Esophagus muscularis mucosa (tissue), 4 donors: ENCODE data around the gene PANX1. TPM values are rescaled to one million over a fixed set of nuclear protein-coding genes. Genes with fewer than 3 reads are reported as not detected.

Experiments used
- DNase-seq: peaks from one replicate; pipeline ENCODE4 v3.0.0-alpha.2; 2017; ENCODE audit errors: extremely low spot score
- H3K27ac ChIP-seq, 4 donors: fragments of 200-600 bp; sonication (generic); replicated peaks in 1 of 4; 1 replicate in 3 of 4; 2 replicates in 1 of 4; pipeline ENCODE4 v1.5.1; 2016 to 2019; ENCODE audit warnings: mild to moderate bottlenecking in 1 of 4
- H3K27me3 ChIP-seq, 4 donors: fragments of 200-600 bp; sonication (generic); one replicate each; pipeline versions ENCODE4 v1.5.1 to v1.6.0; 2016 to 2019
- H3K36me3 ChIP-seq, 4 donors: fragments of 200-600 bp; sonication (generic); one replicate each; pipeline ENCODE4 v1.5.1; 2016 to 2019
- H3K4me1 ChIP-seq, 4 donors: fragments of 200-600 bp; sonication (generic); one replicate each; pipeline ENCODE4 v1.5.1; 2016 to 2019
- H3K4me3 ChIP-seq, 4 donors: fragments of 200-600 bp; sonication (generic); 1 replicate in 2 of 4; 2 replicates in 2 of 4; pipeline ENCODE4 v1.5.1; 2016 to 2019; ENCODE audit warnings: mild to moderate bottlenecking in 4 of 4, moderate library complexity in 1 of 4
- H3K9me3 ChIP-seq, 4 donors: fragments of 200-600 bp; sonication (generic); 1 replicate in 3 of 4; 2 replicates in 1 of 4; pipeline ENCODE4 v1.5.1; 2016 to 2019
- EP300 ChIP-seq: sonication (generic); formaldehyde crosslinking; IDR thresholded peaks from one replicate; pipeline ENCODE4 v1.6.1; 2017; ENCODE audit warnings: antibody characterized with exemption
- POLR2A ChIP-seq: fragments of 450-650 bp; IDR thresholded peaks from one replicate; pipeline ENCODE4 v1.6.1; 2017; ENCODE audit warnings: antibody characterized with exemption, moderate library complexity, mild to moderate bottlenecking, low read depth
- POLR2AphosphoS5 ChIP-seq, 2 donors: sonication (generic); formaldehyde crosslinking; IDR thresholded peaks; one replicate each; pipeline ENCODE4 v1.6.1; 2017; ENCODE audit warnings: antibody characterized with exemption in 2 of 2
- WGBS: methylation state at CpG from one replicate; pipeline ENCODE4 v1.1.5; 2018; 5-methylcytosine and 5-hydroxymethylcytosine counted together
- intact Hi-C: fragments of 100-400 bp; cut with DNase I; formaldehyde crosslinking; loops from one replicate; pipeline ENCODE4 v1.15.1; 2023
- total RNA-seq, 4 donors: library from RNA; depleted of rRNA; stranded (reverse); fragments of >200 nt; gene quantifications; one replicate each; pipeline versions ENCODE4 v1.1.0 to v1.2.1, GENCODE V29; 2016
- TF ChIP-seq, protein P1 (sequence below), 3 experiments: fragments of 200-600 bp in 2 of 3; fragments of 450-650 bp in 1 of 3; sonication (generic) in 2 of 3; IDR thresholded peaks; one replicate each; pipeline ENCODE4 v1.5.1; 2017 to 2019; ENCODE audit warnings: antibody characterized with exemption in 3 of 3, mild to moderate bottlenecking in 2 of 3, moderate library complexity in 1 of 3

PANX1 gene
- total RNA-seq, 4 donors from 2014 or later = 25.7 to 35.6 (median 29.7) TPM

DNA sequence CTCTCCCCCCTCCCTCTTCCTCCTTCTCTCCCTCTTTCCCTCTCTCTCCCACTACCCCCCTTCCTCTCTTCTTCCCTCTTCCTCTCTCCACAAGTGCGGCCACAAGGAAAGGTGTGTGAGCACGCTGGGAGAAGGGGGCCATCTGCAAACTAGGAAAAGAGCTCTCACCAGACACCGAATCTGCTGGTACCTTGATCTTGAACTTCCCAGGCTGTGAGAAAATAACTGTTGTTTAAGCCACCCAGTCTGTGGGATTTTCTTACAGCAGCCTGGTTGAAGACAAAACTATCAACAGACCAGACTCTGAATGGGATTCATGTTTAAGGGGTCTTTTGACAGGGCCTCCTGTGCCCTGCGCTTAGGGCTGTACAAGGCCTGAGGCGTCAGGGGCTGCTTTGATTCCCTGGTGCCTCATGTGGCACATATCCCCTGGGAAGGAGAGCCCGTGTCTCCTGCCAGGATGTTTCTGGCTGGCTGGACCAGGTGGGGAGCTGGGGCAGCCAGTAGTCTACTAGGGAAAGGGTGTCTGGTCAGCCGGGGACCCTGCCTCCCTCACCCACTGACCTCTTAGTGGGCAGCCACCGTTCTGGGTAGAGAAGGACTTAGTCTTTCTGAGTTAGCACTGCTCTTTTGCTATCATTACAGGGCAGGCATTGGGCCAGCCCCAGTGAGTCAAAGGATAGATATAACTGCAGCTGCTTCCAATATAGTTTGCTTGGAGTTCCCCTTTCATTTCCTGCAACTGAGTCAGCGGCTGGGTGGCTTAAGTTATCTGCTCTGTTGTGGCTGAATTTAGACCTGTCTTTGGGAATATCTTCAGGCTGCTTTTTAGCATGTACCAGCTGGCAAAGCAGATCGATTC lies 6.2 kb downstream of the PANX1 start:
- WGBS = 51% methylated on average over 10 of the region's 10 CpGs
- intact Hi-C loops = no loop called here
- H3K27ac ChIP-seq = peak overlapping the region; percentile 65 to 71 (median 68)
- no peaks in the 10 kb centered on the region for H3K9me3 ChIP-seq
- TF ChIP-seq EP300 = no peak
- TF ChIP-seq, protein P1, sequence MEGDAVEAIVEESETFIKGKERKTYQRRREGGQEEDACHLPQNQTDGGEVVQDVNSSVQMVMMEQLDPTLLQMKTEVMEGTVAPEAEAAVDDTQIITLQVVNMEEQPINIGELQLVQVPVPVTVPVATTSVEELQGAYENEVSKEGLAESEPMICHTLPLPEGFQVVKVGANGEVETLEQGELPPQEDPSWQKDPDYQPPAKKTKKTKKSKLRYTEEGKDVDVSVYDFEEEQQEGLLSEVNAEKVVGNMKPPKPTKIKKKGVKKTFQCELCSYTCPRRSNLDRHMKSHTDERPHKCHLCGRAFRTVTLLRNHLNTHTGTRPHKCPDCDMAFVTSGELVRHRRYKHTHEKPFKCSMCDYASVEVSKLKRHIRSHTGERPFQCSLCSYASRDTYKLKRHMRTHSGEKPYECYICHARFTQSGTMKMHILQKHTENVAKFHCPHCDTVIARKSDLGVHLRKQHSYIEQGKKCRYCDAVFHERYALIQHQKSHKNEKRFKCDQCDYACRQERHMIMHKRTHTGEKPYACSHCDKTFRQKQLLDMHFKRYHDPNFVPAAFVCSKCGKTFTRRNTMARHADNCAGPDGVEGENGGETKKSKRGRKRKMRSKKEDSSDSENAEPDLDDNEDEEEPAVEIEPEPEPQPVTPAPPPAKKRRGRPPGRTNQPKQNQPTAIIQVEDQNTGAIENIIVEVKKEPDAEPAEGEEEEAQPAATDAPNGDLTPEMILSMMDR (IDR thresholded peaks at IDR 0.05) = no peak
- no peak for TF ChIP-seq POLR2A
- peak in 1 of 2 donors; percentile 16 for TF ChIP-seq POLR2AphosphoS5 (IDR thresholded peaks at IDR 0.05)
- no peaks in the 10 kb centered on the region for H3K36me3 ChIP-seq
- peaks cover 57 to 63% (median 60%) of the 10 kb centered on the region in 4 donors for H3K4me1 ChIP-seq
- no peak overlapping the region for H3K4me3 ChIP-seq
- no peaks in the 10 kb centered on the region for H3K27me3 ChIP-seq
- DNase-seq = no peak

DNA sequence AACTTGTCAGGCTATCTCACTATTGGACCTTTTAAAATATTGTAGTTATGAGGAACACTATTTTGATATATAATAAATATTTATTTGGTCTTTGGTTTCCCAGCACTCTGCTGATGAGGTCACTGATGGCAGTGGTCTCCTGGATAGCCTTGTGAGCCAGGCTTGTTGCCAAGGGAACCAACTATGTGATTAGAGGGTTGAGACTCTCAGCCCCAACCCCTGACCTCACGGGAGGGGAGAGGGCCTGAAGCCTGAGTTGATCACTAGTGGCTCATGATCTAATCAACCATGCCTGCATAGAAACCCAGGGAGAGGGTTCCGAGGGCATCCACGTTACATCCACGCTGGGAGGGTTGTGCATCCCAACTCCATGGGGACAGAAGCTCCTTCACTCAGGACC lies 10.8 kb downstream of the PANX1 start:
- Histone ChIP-seq H3K36me3 (no peaks in the 10 kb centered on the region), H3K9me3 (no peaks in the 10 kb centered on the region), H3K27me3 (no peaks in the 10 kb centered on the region), H3K27ac (no peak overlapping the region), H3K4me1 (peaks cover 45 to 56% (median 47%) of the 10 kb centered on the region in 4 donors), H3K4me3 (no peak overlapping the region)
- no peak for DNase-seq
- 89% methylated on average over 4 of the region's 4 CpGs for WGBS
- intact Hi-C loops = no loop called here
- TF ChIP-seq POLR2A (no peak), POLR2AphosphoS5 (IDR thresholded peaks at IDR 0.05) (no peak), EP300 (no peak)
- TF ChIP-seq, protein P1 (IDR thresholded peaks at IDR 0.05) = no peak

DNA sequence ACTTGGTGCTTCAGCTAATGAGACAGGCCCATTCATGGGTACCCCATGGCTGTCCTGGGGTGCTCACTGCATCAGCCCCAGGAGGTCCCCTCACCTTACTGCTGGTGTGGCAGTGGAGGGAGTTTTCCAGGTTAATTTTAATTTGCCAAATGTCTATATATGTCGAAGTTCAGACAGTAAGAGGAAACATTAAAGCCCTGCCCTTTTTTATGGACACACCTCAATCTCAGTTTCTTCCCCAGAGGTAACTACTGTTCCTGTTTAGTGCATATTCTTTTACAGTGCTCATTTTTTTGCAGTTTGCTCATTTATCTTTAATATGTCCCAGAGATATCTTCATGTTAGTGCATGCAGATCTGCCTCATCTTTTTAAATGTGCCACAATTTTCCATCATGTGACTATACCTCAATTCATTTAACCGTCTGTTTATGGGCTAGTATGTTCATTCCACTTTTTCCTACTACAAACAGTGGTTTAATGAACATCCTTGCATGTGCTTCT lies 11.6 kb downstream of the PANX1 start:
- DNase-seq = no peak
- no peak overlapping the region for H3K4me3 ChIP-seq
- no peaks in the 10 kb centered on the region for H3K27me3 ChIP-seq
- H3K4me1 ChIP-seq = peaks cover 38 to 48% (median 40%) of the 10 kb centered on the region in 4 donors
- H3K27ac ChIP-seq = no peak overlapping the region
- TF ChIP-seq POLR2AphosphoS5 (IDR thresholded peaks at IDR 0.05) = no peak
- TF ChIP-seq, protein P1 (IDR thresholded peaks at IDR 0.05) = no peak
- no peak for TF ChIP-seq EP300
- TF ChIP-seq POLR2A = no peak
- intact Hi-C loops = no loop called here
- H3K36me3 ChIP-seq = no peaks in the 10 kb centered on the region
- WGBS = 82% methylated on average over 2 of the region's 2 CpGs
- H3K9me3 ChIP-seq = no peaks in the 10 kb centered on the region

DNA sequence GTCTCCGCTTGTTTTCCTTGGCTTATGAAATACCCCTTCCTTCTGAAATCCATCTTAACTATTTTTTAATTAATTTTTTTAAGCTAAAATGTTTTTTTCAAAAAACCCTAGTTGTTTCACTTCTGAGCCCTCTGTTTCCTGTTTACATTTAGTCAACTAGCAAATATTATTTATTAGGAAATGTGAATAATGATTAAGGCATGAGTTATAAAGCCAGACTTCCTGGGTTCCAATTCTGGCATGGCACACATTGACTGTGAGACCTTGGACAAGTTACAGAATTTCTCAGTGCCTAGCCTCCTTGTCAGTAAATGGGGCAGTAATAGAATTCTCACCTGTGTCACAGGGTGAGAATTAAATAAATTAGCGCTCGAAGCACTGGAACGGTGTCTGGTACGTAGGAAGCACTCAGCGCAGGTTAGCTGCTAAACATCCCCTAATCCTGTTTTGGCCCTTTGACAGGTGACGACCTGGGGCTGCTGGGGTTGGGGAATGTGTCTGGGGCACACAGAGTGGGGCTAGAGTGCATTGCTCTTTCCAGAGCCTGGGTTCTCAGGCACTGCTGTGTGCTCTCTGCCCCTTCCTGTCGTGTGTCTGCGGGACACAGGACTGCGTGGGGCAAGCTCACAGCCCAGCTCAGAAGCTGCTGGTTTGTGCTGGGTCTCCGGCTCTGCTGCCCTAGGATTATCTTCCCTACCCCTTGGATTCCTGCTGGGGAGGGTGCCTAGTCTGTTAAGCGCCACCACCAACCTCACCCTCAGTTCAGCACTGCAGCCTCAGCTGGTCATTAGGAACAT lies 13.1 kb downstream of the PANX1 start:
- Histone ChIP-seq H3K9me3 (no peaks in the 10 kb centered on the region), H3K27ac (no peak overlapping the region), H3K27me3 (no peaks in the 10 kb centered on the region), H3K4me3 (no peak overlapping the region), H3K36me3 (no peaks in the 10 kb centered on the region), H3K4me1 (peaks cover 23 to 48% (median 32%) of the 10 kb centered on the region in 4 donors)
- WGBS = 93% methylated on average over 9 of the region's 12 CpGs
- intact Hi-C loops = no loop called here
- TF ChIP-seq EP300 (no peak), POLR2A (no peak), POLR2AphosphoS5 (IDR thresholded peaks at IDR 0.05) (no peak)
- TF ChIP-seq, protein P1 (IDR thresholded peaks at IDR 0.05) = no peak
- DNase-seq = no peak
